B cell (primary cell): ENCODE measurements around the gene ELK4.
"Not testable (repeated sequence)": the region's sequence is repeated elsewhere in the genome, so short reads cannot be mapped to it uniquely, and the experiment has no call there.

Source experiments
- EZH2 ChIP-seq: IDR thresholded peaks from 2 replicates; pipeline ENCODE4 v1.6.1; 2012; ENCODE audit warnings: borderline replicate concordance, low read depth, mild to moderate bottlenecking, moderate library complexity, low read length; ENCODE audit not compliant: insufficient read depth, poor library complexity, severe bottlenecking
- TF ChIP-seq, protein P1 (sequence below): fragments of 200-600 bp; IDR thresholded peaks from one replicate; pipeline ENCODE4 v1.8.0; 2022; ENCODE audit warnings: antibody characterized with exemption, mild to moderate bottlenecking

- TF ChIP-seq, protein P1, sequence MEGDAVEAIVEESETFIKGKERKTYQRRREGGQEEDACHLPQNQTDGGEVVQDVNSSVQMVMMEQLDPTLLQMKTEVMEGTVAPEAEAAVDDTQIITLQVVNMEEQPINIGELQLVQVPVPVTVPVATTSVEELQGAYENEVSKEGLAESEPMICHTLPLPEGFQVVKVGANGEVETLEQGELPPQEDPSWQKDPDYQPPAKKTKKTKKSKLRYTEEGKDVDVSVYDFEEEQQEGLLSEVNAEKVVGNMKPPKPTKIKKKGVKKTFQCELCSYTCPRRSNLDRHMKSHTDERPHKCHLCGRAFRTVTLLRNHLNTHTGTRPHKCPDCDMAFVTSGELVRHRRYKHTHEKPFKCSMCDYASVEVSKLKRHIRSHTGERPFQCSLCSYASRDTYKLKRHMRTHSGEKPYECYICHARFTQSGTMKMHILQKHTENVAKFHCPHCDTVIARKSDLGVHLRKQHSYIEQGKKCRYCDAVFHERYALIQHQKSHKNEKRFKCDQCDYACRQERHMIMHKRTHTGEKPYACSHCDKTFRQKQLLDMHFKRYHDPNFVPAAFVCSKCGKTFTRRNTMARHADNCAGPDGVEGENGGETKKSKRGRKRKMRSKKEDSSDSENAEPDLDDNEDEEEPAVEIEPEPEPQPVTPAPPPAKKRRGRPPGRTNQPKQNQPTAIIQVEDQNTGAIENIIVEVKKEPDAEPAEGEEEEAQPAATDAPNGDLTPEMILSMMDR, result not testable (repeated sequence)
- not testable (repeated sequence) for TF ChIP-seq EZH2
These were observed 4.3 kb upstream of the ELK4 start for GRCh38 chr1:205636138-205636530.
